GM18520 (cell line): ENCODE measurements around the gene FANCC.

ENCODE experiments used
- ATAC-seq: cut with Tn5 transposase; IDR thresholded peaks from one replicate; pipeline ENCODE4 v1.9.1; 2021; ENCODE audit not compliant: unreplicated experiment

The FANCC gene

GRCh38 chr9:95197692-95198271 is 119.7 kb downstream of the FANCC start:
- no peak for ATAC-seq

- no peak for ATAC-seq
Observed at GRCh38 chr9:95193480-95193879, 124.0 kb downstream of the FANCC start.

GRCh38 chr9:95193067-95193466 is 124.4 kb downstream of the FANCC start:
- no peak for ATAC-seq

- ATAC-seq, result no peak
Observed at GRCh38 chr9:95192631-95193030, 124.9 kb downstream of the FANCC start.

- no peak for ATAC-seq
Observed at GRCh38 chr9:95190413-95190812, 127.1 kb downstream of the FANCC start.

- no peak for ATAC-seq
Observed at GRCh38 chr9:95189251-95190098, 128.0 kb downstream of the FANCC start.

GRCh38 chr9:95188459-95188858 is 129.1 kb downstream of the FANCC start:
- ATAC-seq, result no peak

- ATAC-seq, result no peak
Observed at GRCh38 chr9:95185956-95186355, 131.6 kb downstream of the FANCC start.

GRCh38 chr9:95182854-95183563 is 134.5 kb downstream of the FANCC start:
- no peak for ATAC-seq

- no peak for ATAC-seq
Observed at GRCh38 chr9:95181835-95182234, 135.7 kb downstream of the FANCC start.

- ATAC-seq, result no peak
Observed at GRCh38 chr9:95181226-95181818, 136.2 kb downstream of the FANCC start.

GRCh38 chr9:95177617-95178016 is 139.9 kb downstream of the FANCC start:
- ATAC-seq, result no peak

- no peak for ATAC-seq
Observed at GRCh38 chr9:95176755-95177319, 140.7 kb downstream of the FANCC start.

GRCh38 chr9:95175523-95175922 is 142.0 kb downstream of the FANCC start:
- no peak for ATAC-seq

- no peak for ATAC-seq
Observed at GRCh38 chr9:95174038-95174437, 143.5 kb downstream of the FANCC start.

- no peak for ATAC-seq
Observed at GRCh38 chr9:95171596-95171995, 145.9 kb downstream of the FANCC start.

- ATAC-seq, result no peak
Observed at GRCh38 chr9:95171001-95171400, 146.5 kb downstream of the FANCC start.

- no peak for ATAC-seq
Observed at GRCh38 chr9:95167998-95168397, 149.5 kb downstream of the FANCC start.

- ATAC-seq, result no peak
Observed at GRCh38 chr9:95165004-95165403, 152.5 kb downstream of the FANCC start.

- no peak for ATAC-seq
Observed at GRCh38 chr9:95157481-95158151, 159.9 kb downstream of the FANCC start.

- no peak for ATAC-seq
Observed at GRCh38 chr9:95156074-95156473, 161.4 kb downstream of the FANCC start.
